Neural cell (in vitro differentiated cells): ENCODE results near the gene TMEM269. TPM values are rescaled to one million over a fixed set of nuclear protein-coding genes. Genes with fewer than 3 reads are reported as not detected.

Experiments
- H2AFZ ChIP-seq: fragments of 200-600, 300-800 bp; sonication (generic), shearing (Covaris generic); 2 replicates; pipeline ENCODE4 v1.6.0; 2014; ENCODE audit warnings: low read depth, mild to moderate bottlenecking, antibody characterized with exemption, low read length, moderate library complexity
- H3F3A ChIP-seq: fragments of 200-600 bp; shearing (Covaris generic); 2 replicates; pipeline ENCODE4 v1.6.1; 2016; ENCODE audit warnings: mild to moderate bottlenecking, moderate library complexity, mixed read lengths, antibody characterized with exemption, low read length; ENCODE audit not compliant: insufficient read depth, poor library complexity, severe bottlenecking
- H3K27ac ChIP-seq: fragments of 200-600, 300-800 bp; sonication (generic), shearing (Covaris generic); 2 replicates; pipeline ENCODE4 v1.5.1; 2014; ENCODE audit warnings: mild to moderate bottlenecking, low read length, moderate library complexity
- H3K27me3 ChIP-seq: fragments of 300-800, 200-600 bp; sonication (generic), shearing (Covaris generic); 2 replicates; pipeline ENCODE4 v1.6.0; 2014; ENCODE audit warnings: mild to moderate bottlenecking, low read depth, low read length, moderate library complexity; ENCODE audit not compliant: insufficient read depth
- H3K36me3 ChIP-seq: fragments of 300-800, 200-600 bp; sonication (generic), shearing (Covaris generic); 2 replicates; pipeline ENCODE4 v1.5.1; 2014; ENCODE audit warnings: mild to moderate bottlenecking, antibody characterized with exemption, low read length, moderate library complexity; ENCODE audit not compliant: insufficient read depth
- H3K4me2 ChIP-seq: fragments of 300-800, 200-600 bp; sonication (generic), shearing (Covaris generic); 2 replicates; pipeline ENCODE4 v1.6.0; 2014; ENCODE audit warnings: mild to moderate bottlenecking, low read length
- H3K4me3 ChIP-seq: fragments of 300-800, 200-600 bp; sonication (generic), shearing (Covaris generic); 2 replicates; pipeline ENCODE4 v1.5.1; 2014; ENCODE audit warnings: mild to moderate bottlenecking, low read length, moderate library complexity
- H3K79me2 ChIP-seq: fragments of 200-600 bp; shearing (Covaris generic); replicated peaks from 2 replicates; pipeline ENCODE4 v1.6.0; 2014; ENCODE audit warnings: mild to moderate bottlenecking, low read length, moderate library complexity; ENCODE audit not compliant: insufficient read depth
- H3K9ac ChIP-seq: fragments of 300-800, 200-600 bp; sonication (generic), shearing (Covaris generic); 2 replicates; pipeline ENCODE4 v1.6.1; 2016; ENCODE audit warnings: mild to moderate bottlenecking, low read length, mixed read lengths
- H3K9me2 ChIP-seq: fragments of 200-600 bp; shearing (Covaris generic); 2 replicates; pipeline ENCODE4 v1.6.1; 2016; ENCODE audit warnings: mild to moderate bottlenecking, low read length, mixed read lengths; ENCODE audit not compliant: insufficient read depth
- H3K9me3 ChIP-seq: fragments of 200-600, 300-800 bp; sonication (generic), shearing (Covaris generic); 2 replicates; pipeline ENCODE4 v1.6.1; 2016; ENCODE audit warnings: mild to moderate bottlenecking, mixed run types, low read length, moderate library complexity, mixed read lengths
- H4K20me1 ChIP-seq: fragments of 200-600 bp; shearing (Covaris generic); 2 replicates; pipeline ENCODE4 v1.6.1; 2016; ENCODE audit warnings: mild to moderate bottlenecking, mixed run types; ENCODE audit not compliant: insufficient read depth
- EP300 ChIP-seq: fragments of 450-650 bp; conservative IDR thresholded peaks from 2 replicates; pipeline ENCODE4 v1.6.1; 2014; ENCODE audit warnings: antibody characterized with exemption, mild to moderate bottlenecking, moderate library complexity; ENCODE audit not compliant: poor library complexity, severe bottlenecking
- EZH2 ChIP-seq: fragments of 200-600, 300-800 bp; shearing (Covaris generic), sonication (generic); IDR thresholded peaks from 2 replicates; pipeline ENCODE4 v1.6.1; 2014; ENCODE audit warnings: antibody characterized with exemption, low read length, borderline replicate concordance, mild to moderate bottlenecking; ENCODE audit not compliant: insufficient read depth, poor library complexity, severe bottlenecking
- MXI1 ChIP-seq: fragments of 450-650 bp; conservative IDR thresholded peaks from 2 replicates; pipeline ENCODE4 v1.6.1; 2014; ENCODE audit warnings: antibody characterized with exemption, mild to moderate bottlenecking; ENCODE audit not compliant: poor library complexity, severe bottlenecking
- POLR2AphosphoS5 ChIP-seq: IDR thresholded peaks from 2 replicates; pipeline ENCODE4 v1.6.1; 2012
- RAD21 ChIP-seq: fragments of 450-650 bp; conservative IDR thresholded peaks from 2 replicates; pipeline ENCODE4 v1.6.1; 2014; ENCODE audit warnings: antibody characterized with exemption, mild to moderate bottlenecking, moderate library complexity
- SMC3 ChIP-seq: fragments of 450-650 bp; conservative IDR thresholded peaks from 2 replicates; pipeline ENCODE4 v1.6.1; 2014; ENCODE audit warnings: antibody characterized with exemption, mild to moderate bottlenecking, moderate library complexity; ENCODE audit not compliant: poor library complexity
- TAF1 ChIP-seq: IDR thresholded peaks from 2 replicates; pipeline ENCODE4 v1.6.1; 2012; ENCODE audit warnings: low read depth
- polyA plus RNA-seq: library from polyadenylated mRNA; depleted of rRNA; stranded (reverse); fragments of >200 nt; gene quantifications from 2 replicates; pipeline ENCODE4 v1.2.3, GENCODE V29; 2014
- TF ChIP-seq, protein P1 (sequence below): fragments of 450-650 bp; IDR thresholded peaks from 2 replicates; pipeline ENCODE4 v1.5.1; 2014; ENCODE audit warnings: antibody characterized with exemption, mild to moderate bottlenecking, moderate library complexity; ENCODE audit not compliant: poor library complexity, severe bottlenecking
- TF ChIP-seq, protein P2 (sequence below): IDR thresholded peaks from 2 replicates; pipeline ENCODE4 v1.6.1; 2012; ENCODE audit warnings: borderline replicate concordance

TMEM269 gene
- polyA plus RNA-seq, 1 donor from 2014 or later = 1.1 TPM

DNA sequence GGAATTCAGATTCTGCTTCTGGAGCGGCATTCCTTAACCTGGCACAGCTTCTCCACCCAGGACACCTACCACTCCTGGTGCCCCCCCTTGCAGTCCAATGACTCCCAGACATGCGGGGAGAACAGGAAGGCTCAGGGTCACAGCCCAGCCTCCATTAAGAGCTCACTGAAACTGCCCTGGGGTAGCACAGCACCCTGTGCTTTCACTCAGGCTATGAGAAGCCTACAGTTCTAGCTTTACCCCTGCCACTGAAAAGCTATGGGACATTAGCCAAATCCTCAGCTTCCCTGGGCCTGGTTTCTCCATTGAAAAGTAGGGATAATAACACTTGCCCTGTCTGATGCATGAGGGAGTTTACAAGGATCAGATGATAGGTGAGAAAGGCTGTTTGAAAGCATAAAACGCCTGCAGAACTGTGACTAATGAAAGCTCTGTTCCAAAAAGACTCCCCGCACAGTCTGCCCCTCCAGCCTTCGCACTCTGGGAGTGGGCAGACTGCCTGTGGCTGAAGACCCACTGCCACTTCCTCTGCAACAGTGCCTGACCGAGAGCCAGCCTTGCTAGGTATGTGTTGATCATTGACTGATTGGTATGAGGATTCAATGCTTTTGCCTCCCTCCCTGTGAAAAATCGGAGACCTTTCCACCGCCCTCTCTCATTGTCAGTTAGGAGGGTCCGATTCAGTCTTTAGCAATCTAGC is 42.0 kb upstream of the TMEM269 start:
- H3K27ac ChIP-seq = no peak overlapping the region
- no peaks in the 10 kb centered on the region for H3K27me3 ChIP-seq
- H3K4me2 ChIP-seq = no peak overlapping the region

DNA sequence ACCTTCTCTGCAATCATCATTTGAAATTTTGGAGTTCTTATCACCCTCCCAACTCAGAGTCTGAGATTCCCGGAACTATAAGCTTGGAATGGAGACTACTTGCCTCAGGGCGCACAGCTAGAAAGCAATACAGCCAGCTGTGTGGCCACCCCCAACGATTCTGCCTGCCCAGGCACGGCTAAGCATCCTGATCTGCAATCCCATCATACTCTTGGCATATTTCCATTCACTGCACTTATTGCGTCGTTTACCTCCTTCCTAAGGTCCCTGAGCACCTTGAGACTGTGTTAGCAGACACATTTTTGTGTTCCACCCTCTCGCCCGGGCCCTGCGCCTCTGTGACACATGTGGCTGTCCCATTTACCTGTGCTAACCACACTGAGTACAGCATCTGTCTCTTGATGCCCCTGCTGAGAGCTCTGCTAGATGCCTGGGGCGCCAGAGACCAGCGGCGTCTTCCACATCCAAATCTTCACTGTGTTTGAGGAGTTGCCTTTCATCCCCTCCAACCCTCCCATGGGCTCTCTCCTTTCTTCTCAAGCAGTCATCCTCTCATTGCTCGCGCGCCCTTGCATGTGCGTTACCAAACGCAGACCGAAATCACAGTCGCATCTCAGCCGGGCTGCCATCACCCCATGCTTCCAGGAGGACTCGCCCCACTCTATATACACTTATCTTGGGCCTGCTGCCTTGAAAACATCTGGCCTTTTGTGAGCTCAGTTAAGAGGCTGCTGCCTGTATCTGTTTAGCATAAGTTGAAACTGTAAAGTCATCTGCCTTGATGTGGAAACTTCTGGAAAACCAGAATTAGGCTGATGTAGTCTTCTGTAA is 41.3 kb upstream of the TMEM269 start:
- Histone ChIP-seq H3K9ac (no peak overlapping the region), H2AFZ (no peak overlapping the region), H3F3A (no peaks in the 10 kb centered on the region), H3K4me3 (no peak overlapping the region), H3K36me3 (no peaks in the 10 kb centered on the region), H4K20me1 (no peaks in the 10 kb centered on the region), H3K9me2 (no peaks in the 10 kb centered on the region), H3K4me2 (no peak overlapping the region), H3K79me2 (no peaks in the 10 kb centered on the region), H3K9me3 (no peaks in the 10 kb centered on the region), H3K27me3 (no peaks in the 10 kb centered on the region), H3K27ac (no peak overlapping the region)
- no peak for TF ChIP-seq SMC3
- TF ChIP-seq MXI1 = no peak
- TF ChIP-seq TAF1 = no peak
- no peak for TF ChIP-seq POLR2AphosphoS5
- TF ChIP-seq, protein P1, sequence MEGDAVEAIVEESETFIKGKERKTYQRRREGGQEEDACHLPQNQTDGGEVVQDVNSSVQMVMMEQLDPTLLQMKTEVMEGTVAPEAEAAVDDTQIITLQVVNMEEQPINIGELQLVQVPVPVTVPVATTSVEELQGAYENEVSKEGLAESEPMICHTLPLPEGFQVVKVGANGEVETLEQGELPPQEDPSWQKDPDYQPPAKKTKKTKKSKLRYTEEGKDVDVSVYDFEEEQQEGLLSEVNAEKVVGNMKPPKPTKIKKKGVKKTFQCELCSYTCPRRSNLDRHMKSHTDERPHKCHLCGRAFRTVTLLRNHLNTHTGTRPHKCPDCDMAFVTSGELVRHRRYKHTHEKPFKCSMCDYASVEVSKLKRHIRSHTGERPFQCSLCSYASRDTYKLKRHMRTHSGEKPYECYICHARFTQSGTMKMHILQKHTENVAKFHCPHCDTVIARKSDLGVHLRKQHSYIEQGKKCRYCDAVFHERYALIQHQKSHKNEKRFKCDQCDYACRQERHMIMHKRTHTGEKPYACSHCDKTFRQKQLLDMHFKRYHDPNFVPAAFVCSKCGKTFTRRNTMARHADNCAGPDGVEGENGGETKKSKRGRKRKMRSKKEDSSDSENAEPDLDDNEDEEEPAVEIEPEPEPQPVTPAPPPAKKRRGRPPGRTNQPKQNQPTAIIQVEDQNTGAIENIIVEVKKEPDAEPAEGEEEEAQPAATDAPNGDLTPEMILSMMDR = no peak
- TF ChIP-seq RAD21 = no peak
- no peak for TF ChIP-seq EZH2
- TF ChIP-seq, protein P2, sequence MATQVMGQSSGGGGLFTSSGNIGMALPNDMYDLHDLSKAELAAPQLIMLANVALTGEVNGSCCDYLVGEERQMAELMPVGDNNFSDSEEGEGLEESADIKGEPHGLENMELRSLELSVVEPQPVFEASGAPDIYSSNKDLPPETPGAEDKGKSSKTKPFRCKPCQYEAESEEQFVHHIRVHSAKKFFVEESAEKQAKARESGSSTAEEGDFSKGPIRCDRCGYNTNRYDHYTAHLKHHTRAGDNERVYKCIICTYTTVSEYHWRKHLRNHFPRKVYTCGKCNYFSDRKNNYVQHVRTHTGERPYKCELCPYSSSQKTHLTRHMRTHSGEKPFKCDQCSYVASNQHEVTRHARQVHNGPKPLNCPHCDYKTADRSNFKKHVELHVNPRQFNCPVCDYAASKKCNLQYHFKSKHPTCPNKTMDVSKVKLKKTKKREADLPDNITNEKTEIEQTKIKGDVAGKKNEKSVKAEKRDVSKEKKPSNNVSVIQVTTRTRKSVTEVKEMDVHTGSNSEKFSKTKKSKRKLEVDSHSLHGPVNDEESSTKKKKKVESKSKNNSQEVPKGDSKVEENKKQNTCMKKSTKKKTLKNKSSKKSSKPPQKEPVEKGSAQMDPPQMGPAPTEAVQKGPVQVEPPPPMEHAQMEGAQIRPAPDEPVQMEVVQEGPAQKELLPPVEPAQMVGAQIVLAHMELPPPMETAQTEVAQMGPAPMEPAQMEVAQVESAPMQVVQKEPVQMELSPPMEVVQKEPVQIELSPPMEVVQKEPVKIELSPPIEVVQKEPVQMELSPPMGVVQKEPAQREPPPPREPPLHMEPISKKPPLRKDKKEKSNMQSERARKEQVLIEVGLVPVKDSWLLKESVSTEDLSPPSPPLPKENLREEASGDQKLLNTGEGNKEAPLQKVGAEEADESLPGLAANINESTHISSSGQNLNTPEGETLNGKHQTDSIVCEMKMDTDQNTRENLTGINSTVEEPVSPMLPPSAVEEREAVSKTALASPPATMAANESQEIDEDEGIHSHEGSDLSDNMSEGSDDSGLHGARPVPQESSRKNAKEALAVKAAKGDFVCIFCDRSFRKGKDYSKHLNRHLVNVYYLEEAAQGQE = no peak
- TF ChIP-seq EP300 = no peak

More for the DNA sequence above, 42.0 kb upstream of the TMEM269 start:
- Histone ChIP-seq H4K20me1 (no peaks in the 10 kb centered on the region), H3K36me3 (no peaks in the 10 kb centered on the region), H3K79me2 (no peaks in the 10 kb centered on the region), H3F3A (no peaks in the 10 kb centered on the region), H3K9ac (no peak overlapping the region), H3K4me3 (no peak overlapping the region), H2AFZ (no peak overlapping the region), H3K9me3 (no peaks in the 10 kb centered on the region), H3K9me2 (no peaks in the 10 kb centered on the region)
- TF ChIP-seq, protein P2 = no peak
- TF ChIP-seq EP300 (no peak), POLR2AphosphoS5 (no peak), RAD21 (no peak), TAF1 (no peak), EZH2 (no peak), SMC3 (no peak)
